ENCODE data around the gene COL6A3. TPM values are rescaled to one million over a fixed set of nuclear protein-coding genes. Genes with fewer than 3 reads are reported as not detected.
"Not testable (repeated sequence)": the region's sequence is repeated elsewhere in the genome, so short reads cannot be mapped to it uniquely, and the experiment has no call there.

Gene COL6A3
- total RNA-seq, 4 donors from 2014 or later, result 105 to 712 (median 274) TPM

- DNase-seq (ENCODE audit: low spot score), result no peak
- ATAC-seq (ENCODE audit: low FRiP score), result no peak
- TF ChIP-seq CTCF (IDR thresholded peaks at IDR 0.05), result no peak
Observed at GRCh38 chr2:237306787-237307170, 107.2 kb downstream of the COL6A3 start.

GRCh38 chr2:237306083-237306786, 107.7 kb downstream of the COL6A3 start:
- no peak for ATAC-seq (ENCODE audit: low FRiP score)
- TF ChIP-seq CTCF (IDR thresholded peaks at IDR 0.05), result no peak
- no peak for DNase-seq (ENCODE audit: low spot score)

- DNase-seq (ENCODE audit: low spot score) (no peak), ATAC-seq (ENCODE audit: low FRiP score) (no peak)
- no peak for TF ChIP-seq CTCF (IDR thresholded peaks at IDR 0.05)
Observed at GRCh38 chr2:237305579-237305978, 108.4 kb downstream of the COL6A3 start.

- DNase-seq (ENCODE audit: low spot score), result no peak
- ATAC-seq (ENCODE audit: low FRiP score), result peak; percentile 69
- no peak for TF ChIP-seq CTCF (IDR thresholded peaks at IDR 0.05)
Observed at GRCh38 chr2:237304763-237305514, 109.0 kb downstream of the COL6A3 start.

- not testable (repeated sequence) for DNase-seq (ENCODE audit: low spot score); ATAC-seq (ENCODE audit: low FRiP score)
Observed at GRCh38 chr2:237303244-237303643, 110.7 kb downstream of the COL6A3 start.

GRCh38 chr2:237301595-237301994, 112.4 kb downstream of the COL6A3 start:
- TF ChIP-seq CTCF (IDR thresholded peaks at IDR 0.05), result no peak
- ATAC-seq (ENCODE audit: low FRiP score) (no peak), DNase-seq (ENCODE audit: low spot score) (no peak)

GRCh38 chr2:237300739-237301138, 113.2 kb downstream of the COL6A3 start:
- TF ChIP-seq CTCF (IDR thresholded peaks at IDR 0.05), result no peak
- DNase-seq (ENCODE audit: low spot score), result no peak

More at GRCh38 chr2:237300739-237301138, 113.2 kb downstream of the COL6A3 start:
- no peak for ATAC-seq (ENCODE audit: low FRiP score)

Data from omental fat pad (tissue), 4 donors.